ENCODE data around the gene DLG4. TPM values are rescaled to one million over a fixed set of nuclear protein-coding genes. Genes with fewer than 3 reads are reported as not detected.

The DLG4 gene
- total RNA-seq, 1 experiment from 2014 or later = 38.3 TPM

GRCh38 chr17:7229504-7229903 lies 9.9 kb upstream of the DLG4 start:
- H3K79me2 ChIP-seq (ENCODE audit: insufficient read depth, low read length) = peaks cover 15% of the 10 kb centered on the region; the same call in 1 of the 2 replicates
- no peak overlapping the region for H2BK15ac ChIP-seq (ENCODE audit: low read depth, low read length)
- no peak for DNase-seq
- H3K4me1 Mint-ChIP-seq = peaks cover 17 to 18% of the 10 kb centered on the region in 2 experiments
- H3T11ph ChIP-seq (ENCODE audit: low read length) = no peak overlapping the region
- no peak overlapping the region for H2BK20ac ChIP-seq (ENCODE audit: low read depth, low read length, poor library complexity, severe bottlenecking)
- H4K5ac ChIP-seq (ENCODE audit: insufficient read length, low read depth, low read length) = no peak overlapping the region
- no peak overlapping the region for H3K14ac ChIP-seq (ENCODE audit: insufficient read depth, low read length)
- H3K56ac ChIP-seq (ENCODE audit: insufficient read length, low read depth, low read length) = no peak overlapping the region
- peak overlapping the region in 1 of 2 experiments; percentile 48; a peak in 1 of 5 replicates for H3K4me3 Mint-ChIP-seq
- no peak overlapping the region for H3K23ac ChIP-seq (ENCODE audit: insufficient read length, low read depth, low read length)
- H3K9me3 Mint-ChIP-seq = no peaks in the 10 kb centered on the region
- no peak overlapping the region for H2BK12ac ChIP-seq (ENCODE audit: insufficient read length, low read depth, low read length)
- no peaks in the 10 kb centered on the region for H3K9me3 ChIP-seq (ENCODE audit: control insufficient read depth, low read depth, low read length)
- H2BK120ac ChIP-seq (ENCODE audit: low read depth, low read length, poor library complexity, severe bottlenecking) = no peak overlapping the region
- no peak for TF ChIP-seq CTCF (conservative IDR thresholded peaks at IDR 0.05)
- no peak overlapping the region for H4K91ac ChIP-seq (ENCODE audit: insufficient read length, low read depth, low read length)
- peaks cover 35 to 69% (median 62%) of the 10 kb centered on the region in 3 experiments; a peak in 6 of 7 replicates for H3K36me3 Mint-ChIP-seq (ENCODE audit: insufficient read depth in 1 of 3, low read depth in 3 of 3)
- H3K79me1 ChIP-seq (ENCODE audit: insufficient read depth, low read depth, low read length, poor library complexity, severe bottlenecking) = peaks cover 13% of the 10 kb centered on the region
- no peak overlapping the region for H2AFZ ChIP-seq (ENCODE audit: low read length)
- peaks cover 5% of the 10 kb centered on the region for H3K23me2 ChIP-seq (ENCODE audit: insufficient read length, low read depth, low read length, poor library complexity, severe bottlenecking)
- no peak overlapping the region for H2BK5ac ChIP-seq (ENCODE audit: insufficient read length, low read length)
- no peak overlapping the region for H3K4ac ChIP-seq (ENCODE audit: low read depth, low read length)
- H3K4me2 ChIP-seq (ENCODE audit: insufficient read depth, insufficient read length, low read length) = no peak overlapping the region
- H3K27me3 ChIP-seq (ENCODE audit: insufficient read depth, low read length) = no peaks in the 10 kb centered on the region
- H3K27ac Mint-ChIP-seq = no peak overlapping the region
- no peak overlapping the region for H3K9ac ChIP-seq (ENCODE audit: extremely low read depth, insufficient read length, low read length)
- H3K27me3 Mint-ChIP-seq (ENCODE audit: low read depth) = no peaks in the 10 kb centered on the region; the same call in 1 of the 2 replicates
- H4K20me1 ChIP-seq (ENCODE audit: control insufficient read depth, insufficient read depth, insufficient read length) = no peaks in the 10 kb centered on the region
- H4K8ac ChIP-seq (replicated peaks; ENCODE audit: insufficient read length, low read depth, low read length) = no peak overlapping the region
- H3K18ac ChIP-seq (ENCODE audit: insufficient read length, low read depth, low read length) = no peak overlapping the region
- no CpG with 5 or more reads among the region's 19 CpGs for WGBS (ENCODE audit: extremely low coverage, insufficient read length, low lambda C conversion rate)
- no peak overlapping the region for H3K27ac ChIP-seq (ENCODE audit: insufficient read length, low read depth, low read length)
- H2AK5ac ChIP-seq (ENCODE audit: insufficient read length, low read length) = no peak overlapping the region
- H3K4me1 ChIP-seq (ENCODE audit: insufficient read depth, low read length) = no peaks in the 10 kb centered on the region

All from H9 (cell line).